ENCODE measurements around the gene LPCAT3. TPM values are rescaled to one million over a fixed set of nuclear protein-coding genes. Genes with fewer than 3 reads are reported as not detected.

Gene LPCAT3
- total and polyA plus RNA-seq, 2 of the 4 experiments (the other 2 are of a cell fraction), result 7.0 to 18.6 TPM

DNA sequence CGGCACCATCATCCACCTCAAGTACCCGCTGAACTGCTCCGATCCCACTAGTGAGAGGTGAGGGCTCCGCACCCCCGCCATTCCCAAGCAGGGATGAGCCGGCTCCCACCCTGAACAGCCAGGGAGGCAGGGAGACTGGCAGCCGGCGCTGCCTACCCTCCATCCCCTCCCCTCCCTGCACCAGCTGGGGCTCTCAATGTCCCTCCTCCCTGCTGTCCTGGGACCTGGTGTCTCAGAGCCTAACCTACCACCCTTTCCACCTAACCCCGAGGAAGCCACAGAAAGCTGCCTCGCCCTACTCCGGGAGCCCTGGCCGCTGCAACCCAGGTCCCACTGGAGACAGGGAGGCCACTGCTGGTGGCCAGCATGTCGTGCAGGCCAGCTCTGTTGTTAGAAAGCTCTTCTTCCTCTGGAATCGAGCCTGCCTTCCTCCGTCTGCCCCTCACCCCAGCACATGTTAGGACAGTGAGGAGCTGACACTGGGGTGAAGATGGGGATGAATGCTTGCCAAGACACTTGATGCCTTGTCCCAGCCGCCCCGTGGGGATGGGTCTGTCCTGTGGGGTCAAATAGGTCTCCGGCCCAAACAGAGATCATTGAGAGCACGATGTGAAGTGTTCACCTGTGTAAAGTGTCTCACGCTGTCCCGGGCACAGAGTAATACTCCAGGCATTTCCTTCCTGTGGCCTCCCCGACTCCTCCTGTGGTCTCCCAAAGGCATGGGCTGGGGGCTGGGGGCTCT, 66.0 kb downstream of the LPCAT3 start:
- ATAC-seq (ENCODE audit: low read depth), result no peak
- H3K27me3 ChIP-seq (ENCODE audit: control insufficient read depth, insufficient read depth, low read length), result no peaks in the 10 kb centered on the region
- DNase-seq, result no peak
- dilution Hi-C loops (cut with HindIII; ENCODE audit: low sequenced_read_pairs, unreplicated experiment) (no loop called here), intact Hi-C loops (cut with micrococcal nuclease) (no loop called here), in situ Hi-C loops (cut with MboI; ENCODE audit: low sequenced_read_pairs) (no loop called here)
- H3K23ac ChIP-seq (ENCODE audit: low read depth, low read length), result no peak overlapping the region; the same call in 1 of the 2 replicates
- no peak overlapping the region for H3K9ac ChIP-seq (ENCODE audit: low read depth, low read length)
- no peak overlapping the region for H2BK5ac ChIP-seq (ENCODE audit: low read depth, low read length, poor library complexity, severe bottlenecking)
- H3K4me3 ChIP-seq (ENCODE audit: insufficient read depth, low read depth, low read length), result no peak overlapping the region
- H2BK120ac ChIP-seq (ENCODE audit: low read depth, low read length), result no peak overlapping the region
- no peaks in the 10 kb centered on the region for H3K79me1 ChIP-seq (ENCODE audit: low read depth in 1 of 2, low read length in 2 of 2)
- 0 out of 2 replicates have a peak, but pooled peaks cover 2% of the 10 kb centered on the region for H3K4me1 ChIP-seq (ENCODE audit: control insufficient read depth, insufficient read depth, low read length)
- ChIA-PET CTCF (interaction anchor here (1.4 kb wide), 1 partner anchor 9 kb away, joined by 4 read pairs; no protein-coding TSS in a partner anchor), POLR2A (ENCODE audit: unreplicated experiment) (no interaction called here)
- no peaks in the 10 kb centered on the region for H3K36me3 ChIP-seq (ENCODE audit: control insufficient read depth, insufficient read depth, low read length)
- H4K5ac ChIP-seq (ENCODE audit: low read depth, low read length), result no peak overlapping the region
- peak overlapping the region; percentile 37 for H2AK9ac ChIP-seq (replicated peaks; ENCODE audit: low read depth, low read length, poor library complexity)
- no peak overlapping the region for H3K14ac ChIP-seq (replicated peaks; ENCODE audit: low read depth, low read length)
- H2BK15ac ChIP-seq (ENCODE audit: low read depth, low read length), result no peak overlapping the region
- no peak overlapping the region for H2BK20ac ChIP-seq (ENCODE audit: low read depth, low read length)
- no peaks in the 10 kb centered on the region for H3K9me1 ChIP-seq (ENCODE audit: insufficient read depth, low read length)
- H3K56ac ChIP-seq (ENCODE audit: extremely low read depth, insufficient read depth, low read length), result no peak overlapping the region
- no peak overlapping the region for H2AK5ac ChIP-seq (ENCODE audit: low read depth, low read length)
- no peaks in the 10 kb centered on the region for H4K20me1 ChIP-seq (ENCODE audit: insufficient read depth, low read length)
- no peaks in the 10 kb centered on the region for H3K9me3 ChIP-seq (ENCODE audit: control insufficient read depth, insufficient read depth, low read length)
- H2AFZ ChIP-seq (replicated peaks; ENCODE audit: low read length, poor library complexity), result peak overlapping the region; percentile 58
- H3K4me2 ChIP-seq (ENCODE audit: low read depth, low read length), result no peak overlapping the region
- WGBS, 2 experiments (ENCODE audit: extremely low coverage in 2 of 2, insufficient read length in 1 of 2), result 86% methylated on average over 8 of the region's 22 CpGs; no CpG with 5 or more reads in 1 of the 2 experiments
- no peak overlapping the region for H3K27ac ChIP-seq (ENCODE audit: insufficient read depth, low read length)
- H4K91ac ChIP-seq (ENCODE audit: insufficient read depth, low read depth, low read length), result no peak overlapping the region
- 0 out of 4 replicates have a peak overlapping the region, but pooled peaks of 1 of the 2 experiments have one; percentile 15 for H4K8ac ChIP-seq (ENCODE audit: low read depth in 2 of 2, low read length in 2 of 2)
- no TSS peak for BruUV-seq (replicated peaks)
- no peak overlapping the region for H3K4ac ChIP-seq (ENCODE audit: low read depth, low read length)
- no peak overlapping the region for H3K18ac ChIP-seq (ENCODE audit: low read depth, low read length)
- TF ChIP-seq MAFK (IDR thresholded peaks at IDR 0.05; ENCODE audit: low read depth, low read length), result no peak
- TF ChIP-seq CHD1 (IDR thresholded peaks at IDR 0.05; ENCODE audit: low read depth, low read length), result no peak
- TF ChIP-seq NFE2L2 (IDR thresholded peaks at IDR 0.05; ENCODE audit: low read depth, low read length), result no peak
- TF ChIP-seq RFX5 (IDR thresholded peaks at IDR 0.05; ENCODE audit: low read depth, low read length), result no peak
- no peak for TF ChIP-seq RCOR1 (IDR thresholded peaks at IDR 0.05; ENCODE audit: insufficient replicate concordance, low read length)
- TF ChIP-seq MAZ (IDR thresholded peaks at IDR 0.05; ENCODE audit: borderline replicate concordance, low read depth, low read length), result no peak
- TF ChIP-seq CEBPB (IDR thresholded peaks at IDR 0.05; ENCODE audit: low read depth, low read length), result no peak
- no peak for TF ChIP-seq FOS (IDR thresholded peaks at IDR 0.05; ENCODE audit: low read depth, low read length)
- TF ChIP-seq CTCF (conservative IDR thresholded peaks at IDR 0.05; ENCODE audit: low read depth, low read length), result no peak
- no peak for TF ChIP-seq BHLHE40 (IDR thresholded peaks at IDR 0.05; ENCODE audit: low read depth, low read length)
- no peak for TF ChIP-seq RAD21 (IDR thresholded peaks at IDR 0.05; ENCODE audit: low read length)
- TF ChIP-seq POLR2A (IDR thresholded peaks at IDR 0.05; ENCODE audit: low read depth, low read length), result no peak
- TF ChIP-seq ELK1 (IDR thresholded peaks at IDR 0.05; ENCODE audit: borderline replicate concordance, low read depth, low read length), result no peak
- TF ChIP-seq SMC3 (IDR thresholded peaks at IDR 0.05; ENCODE audit: low read depth, low read length), result no peak
- no peak for TF ChIP-seq MXI1 (IDR thresholded peaks at IDR 0.05; ENCODE audit: borderline replicate concordance, low read depth, low read length)

All from IMR-90 (cell line).